ENCODE data around the gene TPCN1. TPM values are rescaled to one million over a fixed set of nuclear protein-coding genes. Genes with fewer than 3 reads are reported as not detected.

TPCN1 gene
- total and polyA plus RNA-seq, 11 donors = 22.6 to 136 (median 80.5) TPM

GRCh38 chr12:113216027-113216426 is 5.2 kb upstream of the TPCN1 start:
- TF ChIP-seq CTCF (IDR thresholded peaks at IDR 0.05) (no peak), POLR2A (IDR thresholded peaks at IDR 0.05) (no peak)
- intact Hi-C loops (cut with DNase I) = no loop called here
- no peak for ATAC-seq
- Histone ChIP-seq H3K4me3 (no peak overlapping the region), H3K9me3 (no peaks in the 10 kb centered on the region), H3K36me3 (no peaks in the 10 kb centered on the region), H3K27me3 (no peaks in the 10 kb centered on the region), H3K27ac (no peak overlapping the region), H3K4me1 (peaks cover 0 to 57% (median 19%) of the 10 kb centered on the region in 12 donors)
- DNase-seq = no peak
- WGBS, 4 donors = 36 to 49% (median 44%) methylated on average over 2 of the region's 2 CpGs

- peaks cover 9 to 55% (median 43%) of the 10 kb centered on the region in 12 donors for H3K4me1 ChIP-seq
- H3K9me3 ChIP-seq = no peaks in the 10 kb centered on the region
- H3K36me3 ChIP-seq = peaks cover 0 to 4% (median 0%) of the 10 kb centered on the region in 9 donors
- DNase-seq = no peak
- ATAC-seq = no peak
- 1 to 2% (median 1%) methylated on average over 20 to 23 of the region's 23 CpGs for WGBS, 4 donors
- intact Hi-C loops (cut with DNase I) = loop anchor here in 4 of 10 donors (1.0 to 10.0 kb wide), 6 partner anchors 35 to 77 kb away; partner anchors contain the start of genes DDX54 (in 1 of the 4) and RITA1 (in 1 of the 4)
- H3K27me3 ChIP-seq = no peaks in the 10 kb centered on the region
- TF ChIP-seq POLR2A (IDR thresholded peaks at IDR 0.05) (no peak), CTCF (IDR thresholded peaks at IDR 0.05) (no peak)
- peak overlapping the region in 6 of 12 donors; percentile 1 to 53 (median 36) for H3K27ac ChIP-seq
- H3K4me3 ChIP-seq = peak overlapping the region in 11 of 12 donors; percentile 38 to 97 (median 68)
Observed at GRCh38 chr12:113220593-113221180, 577 bp upstream of the TPCN1 start.

GRCh38 chr12:113221997-113222729 is 899 bp downstream of the TPCN1 start:
- intact Hi-C loops (cut with DNase I) = loop anchor here in 4 of 10 donors (1.0 to 10.0 kb wide), 8 partner anchors 23 to 75 kb away; partner anchors contain the start of genes DDX54 (in 1 of the 4) and RITA1 (in 1 of the 4)
- DNase-seq (no peak), ATAC-seq (no peak)
- Histone ChIP-seq H3K27me3 (no peaks in the 10 kb centered on the region), H3K4me1 (peaks cover 9 to 57% (median 45%) of the 10 kb centered on the region in 12 donors), H3K36me3 (peaks cover 0 to 13% (median 5%) of the 10 kb centered on the region in 9 donors), H3K27ac (peak overlapping the region; percentile 61 to 98 (median 94)), H3K4me3 (peak overlapping the region; percentile 64 to 97 (median 84)), H3K9me3 (no peaks in the 10 kb centered on the region)
- TF ChIP-seq POLR2A (IDR thresholded peaks at IDR 0.05) (no peak), CTCF (IDR thresholded peaks at IDR 0.05) (no peak)
- WGBS, 4 donors = 6 to 15% (median 8%) methylated on average over 11 to 12 of the region's 12 CpGs
